ENCODE measurements around the gene CD48. TPM values are rescaled to one million over a fixed set of nuclear protein-coding genes. Genes with fewer than 3 reads are reported as not detected.
"Not testable (repeated sequence)": the region's sequence is repeated elsewhere in the genome, so short reads cannot be mapped to it uniquely, and the experiment has no call there.

Gene CD48
- total RNA-seq, 2 donors from 2014 or later, result 0.55 to 1.1 TPM

DNA sequence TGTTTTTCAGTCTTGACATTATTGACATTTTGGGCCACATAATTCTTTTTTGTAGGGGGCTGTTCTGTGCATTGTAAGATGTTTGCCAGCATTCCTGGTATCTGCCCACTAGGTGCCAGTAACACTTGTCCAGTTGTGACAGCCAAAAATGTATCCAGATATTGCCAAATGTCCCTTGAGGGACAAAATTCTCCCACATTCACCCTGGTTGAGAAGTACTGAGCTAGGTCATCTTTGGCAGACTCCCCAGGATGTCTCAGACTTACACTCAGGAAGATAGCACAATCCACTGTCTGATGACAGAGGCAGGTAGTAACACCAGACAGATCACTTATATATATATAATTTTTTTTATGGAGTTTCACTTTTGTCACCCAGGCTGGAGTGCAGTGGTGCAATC lies 5.9 kb downstream of the CD48 start:
- Histone ChIP-seq H3K9ac (ENCODE audit: extremely low read depth, low read length, poor library complexity, severe bottlenecking) (no peak overlapping the region), H3K9me3 (ENCODE audit: control insufficient read depth, low read length) (no peaks in the 10 kb centered on the region), H3K27me3 (ENCODE audit: control insufficient read depth, insufficient read depth, low read length, poor library complexity, severe bottlenecking) (peaks cover 2% of the 10 kb centered on the region), H3K36me3 (ENCODE audit: control insufficient read depth, insufficient read depth, low read length) (no peaks in the 10 kb centered on the region), H3K4me1 (ENCODE audit: control insufficient read depth, insufficient read depth, low read length) (no peaks in the 10 kb centered on the region), H3K4me3 (ENCODE audit: low read length) (no peak overlapping the region), H3K27ac (ENCODE audit: low read depth, low read length) (no peak overlapping the region)
- peaks cover 5% of the 10 kb centered on the region for H3K4me1 Mint-ChIP-seq
- no peak overlapping the region for H3K27ac Mint-ChIP-seq
- no peak for DNase-seq
- no peaks in the 10 kb centered on the region for H3K36me3 Mint-ChIP-seq (ENCODE audit: low read depth)
- H3K9me3 Mint-ChIP-seq, result no peaks in the 10 kb centered on the region
- no peaks in the 10 kb centered on the region for H3K27me3 Mint-ChIP-seq (ENCODE audit: insufficient read depth)
- H3K4me3 Mint-ChIP-seq, result no peak overlapping the region
- TF ChIP-seq, protein P1, sequence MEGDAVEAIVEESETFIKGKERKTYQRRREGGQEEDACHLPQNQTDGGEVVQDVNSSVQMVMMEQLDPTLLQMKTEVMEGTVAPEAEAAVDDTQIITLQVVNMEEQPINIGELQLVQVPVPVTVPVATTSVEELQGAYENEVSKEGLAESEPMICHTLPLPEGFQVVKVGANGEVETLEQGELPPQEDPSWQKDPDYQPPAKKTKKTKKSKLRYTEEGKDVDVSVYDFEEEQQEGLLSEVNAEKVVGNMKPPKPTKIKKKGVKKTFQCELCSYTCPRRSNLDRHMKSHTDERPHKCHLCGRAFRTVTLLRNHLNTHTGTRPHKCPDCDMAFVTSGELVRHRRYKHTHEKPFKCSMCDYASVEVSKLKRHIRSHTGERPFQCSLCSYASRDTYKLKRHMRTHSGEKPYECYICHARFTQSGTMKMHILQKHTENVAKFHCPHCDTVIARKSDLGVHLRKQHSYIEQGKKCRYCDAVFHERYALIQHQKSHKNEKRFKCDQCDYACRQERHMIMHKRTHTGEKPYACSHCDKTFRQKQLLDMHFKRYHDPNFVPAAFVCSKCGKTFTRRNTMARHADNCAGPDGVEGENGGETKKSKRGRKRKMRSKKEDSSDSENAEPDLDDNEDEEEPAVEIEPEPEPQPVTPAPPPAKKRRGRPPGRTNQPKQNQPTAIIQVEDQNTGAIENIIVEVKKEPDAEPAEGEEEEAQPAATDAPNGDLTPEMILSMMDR (conservative IDR thresholded peaks at IDR 0.05), result no peak

DNA sequence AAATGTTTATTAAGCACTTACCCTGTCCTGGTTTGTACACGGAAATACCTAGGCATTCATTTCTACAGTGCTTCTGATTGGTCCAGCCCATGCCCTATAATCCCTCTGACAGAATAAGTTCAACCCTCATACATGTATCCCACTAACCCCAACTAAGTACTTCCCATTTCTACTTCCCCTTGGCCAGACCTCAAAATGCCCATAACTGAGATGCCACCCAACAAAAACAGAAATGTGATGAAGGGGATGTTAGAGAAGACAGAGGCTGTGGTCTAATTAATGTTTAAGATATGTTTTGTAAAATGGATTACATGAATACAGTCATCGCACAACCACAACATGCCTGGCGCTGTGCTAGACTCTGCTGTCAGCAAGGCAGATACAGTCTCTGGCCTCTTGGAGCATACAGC lies 6.4 kb downstream of the CD48 start:
- not testable (repeated sequence) for H3K4me1 Mint-ChIP-seq; H3K27me3 ChIP-seq (ENCODE audit: control insufficient read depth, insufficient read depth, low read length, poor library complexity, severe bottlenecking); H3K9me3 ChIP-seq (ENCODE audit: control insufficient read depth, low read length); H3K4me3 ChIP-seq (ENCODE audit: low read length); H3K9me3 Mint-ChIP-seq; H3K9ac ChIP-seq (ENCODE audit: extremely low read depth, low read length, poor library complexity, severe bottlenecking); H3K27ac Mint-ChIP-seq; H3K27me3 Mint-ChIP-seq (ENCODE audit: insufficient read depth); H3K27ac ChIP-seq (ENCODE audit: low read depth, low read length); DNase-seq; H3K36me3 Mint-ChIP-seq (ENCODE audit: low read depth); H3K4me3 Mint-ChIP-seq; H3K36me3 ChIP-seq (ENCODE audit: control insufficient read depth, insufficient read depth, low read length); H3K4me1 ChIP-seq (ENCODE audit: control insufficient read depth, insufficient read depth, low read length)
- WGBS, 2 experiments (ENCODE audit: insufficient coverage in 1 of 2, insufficient read length in 1 of 2), result 93 to 100% methylated on average over 3 of the region's 3 CpGs

DNA sequence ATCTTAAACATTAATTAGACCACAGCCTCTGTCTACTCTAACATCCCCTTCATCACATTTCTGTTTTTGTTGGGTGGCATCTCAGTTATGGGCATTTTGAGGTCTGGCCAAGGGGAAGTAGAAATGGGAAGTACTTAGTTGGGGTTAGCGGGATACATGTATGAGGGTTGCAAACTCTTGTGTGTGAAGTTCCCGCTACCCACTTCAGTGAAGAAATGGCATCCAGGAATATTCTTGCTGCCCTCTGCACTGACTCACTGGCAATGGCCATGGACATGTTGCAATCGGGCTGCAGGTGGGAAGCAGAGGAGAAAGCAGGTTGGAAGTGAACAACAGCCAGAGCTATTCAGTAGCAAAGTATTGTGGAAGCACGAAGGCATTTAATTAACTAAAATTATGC lies 7.4 kb downstream of the CD48 start:
- Histone ChIP-seq H3K36me3 (ENCODE audit: control insufficient read depth, insufficient read depth, low read length) (no peaks in the 10 kb centered on the region), H3K4me1 (ENCODE audit: control insufficient read depth, insufficient read depth, low read length) (no peaks in the 10 kb centered on the region), H3K4me3 (ENCODE audit: low read length) (no peak overlapping the region), H3K27ac (ENCODE audit: low read depth, low read length) (no peak overlapping the region), H3K9me3 (ENCODE audit: control insufficient read depth, low read length) (no peaks in the 10 kb centered on the region), H3K27me3 (ENCODE audit: control insufficient read depth, insufficient read depth, low read length, poor library complexity, severe bottlenecking) (no peaks in the 10 kb centered on the region), H3K9ac (ENCODE audit: extremely low read depth, low read length, poor library complexity, severe bottlenecking) (no peak overlapping the region)
- no peaks in the 10 kb centered on the region for H3K9me3 Mint-ChIP-seq
- DNase-seq, result no peak
- no peak overlapping the region for H3K4me3 Mint-ChIP-seq
- H3K27ac Mint-ChIP-seq, result no peak overlapping the region
- H3K36me3 Mint-ChIP-seq (ENCODE audit: low read depth), result no peaks in the 10 kb centered on the region
- TF ChIP-seq, protein P1 (conservative IDR thresholded peaks at IDR 0.05), result no peak
- H3K27me3 Mint-ChIP-seq (ENCODE audit: insufficient read depth), result no peaks in the 10 kb centered on the region
- peaks cover 7% of the 10 kb centered on the region for H3K4me1 Mint-ChIP-seq
- WGBS, 2 experiments (ENCODE audit: insufficient coverage in 1 of 2, insufficient read length in 1 of 2), result 96 to 100% methylated on average over 4 of the region's 4 CpGs

DNA sequence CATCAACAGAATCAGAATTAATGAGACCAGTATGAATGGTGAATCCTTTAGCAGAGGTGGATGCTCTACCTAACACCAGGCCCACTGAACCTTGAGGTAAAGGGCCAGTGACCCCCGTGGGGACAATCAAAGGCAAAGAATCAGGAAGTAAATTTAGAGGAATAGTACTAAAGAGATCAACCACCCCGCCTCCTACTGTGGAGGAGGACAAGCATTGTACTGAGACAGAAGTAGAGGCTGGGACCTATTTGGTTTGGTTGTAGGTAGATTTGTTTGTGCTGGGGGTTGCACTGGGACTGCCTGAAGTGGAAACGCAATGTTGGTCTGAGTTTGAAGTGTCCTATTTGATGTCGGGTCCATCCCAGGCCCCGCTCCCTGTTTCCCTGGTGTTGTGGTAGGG lies 9.5 kb downstream of the CD48 start:
- TF ChIP-seq, protein P1 (conservative IDR thresholded peaks at IDR 0.05), result no peak
- peaks cover under 1% of the 10 kb centered on the region for H3K9me3 Mint-ChIP-seq
- DNase-seq, result no peak
- whole genome bisulfite sequencing, 2 experiments (ENCODE audit: insufficient coverage in 1 of 2, insufficient read length in 1 of 2), result 83 to 87% methylated on average over 2 to 5 of the region's 5 CpGs
- Histone ChIP-seq H3K36me3 (ENCODE audit: control insufficient read depth, insufficient read depth, low read length) (no peaks in the 10 kb centered on the region), H3K4me1 (ENCODE audit: control insufficient read depth, insufficient read depth, low read length) (no peaks in the 10 kb centered on the region), H3K9ac (ENCODE audit: extremely low read depth, low read length, poor library complexity, severe bottlenecking) (no peak overlapping the region), H3K9me3 (ENCODE audit: control insufficient read depth, low read length) (no peaks in the 10 kb centered on the region), H3K27me3 (ENCODE audit: control insufficient read depth, insufficient read depth, low read length, poor library complexity, severe bottlenecking) (no peaks in the 10 kb centered on the region), H3K27ac (ENCODE audit: low read depth, low read length) (no peak overlapping the region), H3K4me3 (ENCODE audit: low read length) (no peak overlapping the region)
- no peaks in the 10 kb centered on the region for H3K36me3 Mint-ChIP-seq (ENCODE audit: low read depth)
- peaks cover 8% of the 10 kb centered on the region for H3K4me1 Mint-ChIP-seq
- no peak overlapping the region for H3K4me3 Mint-ChIP-seq
- H3K27ac Mint-ChIP-seq, result no peak overlapping the region
- H3K27me3 Mint-ChIP-seq (ENCODE audit: insufficient read depth), result no peaks in the 10 kb centered on the region

All from endodermal cell (in vitro differentiated cells).